GM12865 (cell line): ENCODE results near the gene CPVL.

Experiments used
- DNase-seq: peaks from one replicate; pipeline ENCODE4 v3.0.0; 2010; ENCODE audit warnings: low read depth
- H3K4me3 ChIP-seq: 2 replicates; pipeline ENCODE4 v1.5.1; 2011; ENCODE audit warnings: mild to moderate bottlenecking, low read depth, low read length, control low read depth
- TF ChIP-seq, protein P1 (sequence below): IDR thresholded peaks from 2 replicates; pipeline ENCODE4 v1.5.1; 2011; ENCODE audit warnings: low read length, control low read depth, low read depth, inconsistent platforms; ENCODE audit not compliant: insufficient read depth; ENCODE audit errors: missing control alignments

Gene CPVL

DNA sequence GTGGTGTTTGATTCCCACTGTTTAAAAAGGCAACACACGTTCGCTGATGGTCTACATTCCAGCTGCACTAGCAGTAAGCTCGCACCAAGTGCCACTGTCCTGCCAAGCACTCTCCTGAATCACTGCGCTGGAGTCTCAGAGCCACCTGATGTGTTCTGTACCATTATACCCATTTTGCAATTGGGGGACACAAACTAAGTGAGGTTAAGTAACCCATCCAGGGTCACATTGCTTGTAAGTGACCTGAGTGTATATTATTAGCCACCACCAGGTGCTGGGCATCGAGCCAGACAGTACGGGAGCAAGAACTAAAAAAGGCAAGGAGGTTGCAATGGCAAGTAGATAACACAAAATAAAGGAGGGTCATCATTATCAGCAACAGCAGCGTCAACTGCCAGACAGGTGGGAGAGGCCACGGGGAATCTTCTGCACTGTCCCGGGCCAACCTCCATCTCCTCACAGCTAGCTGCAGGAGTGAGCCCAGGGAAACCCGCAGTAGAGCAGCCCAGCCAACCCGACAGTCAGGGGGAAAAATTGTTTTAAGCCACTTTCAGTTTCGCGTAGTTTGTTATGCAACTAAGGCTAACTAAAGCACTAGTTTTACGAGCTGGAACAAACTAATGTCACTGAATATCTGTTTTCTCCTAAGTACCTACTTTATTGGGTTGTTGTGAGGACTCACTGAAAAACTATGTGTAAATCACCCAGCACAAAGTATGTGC, 712 bp upstream of the CPVL start:
- TF ChIP-seq, protein P1, sequence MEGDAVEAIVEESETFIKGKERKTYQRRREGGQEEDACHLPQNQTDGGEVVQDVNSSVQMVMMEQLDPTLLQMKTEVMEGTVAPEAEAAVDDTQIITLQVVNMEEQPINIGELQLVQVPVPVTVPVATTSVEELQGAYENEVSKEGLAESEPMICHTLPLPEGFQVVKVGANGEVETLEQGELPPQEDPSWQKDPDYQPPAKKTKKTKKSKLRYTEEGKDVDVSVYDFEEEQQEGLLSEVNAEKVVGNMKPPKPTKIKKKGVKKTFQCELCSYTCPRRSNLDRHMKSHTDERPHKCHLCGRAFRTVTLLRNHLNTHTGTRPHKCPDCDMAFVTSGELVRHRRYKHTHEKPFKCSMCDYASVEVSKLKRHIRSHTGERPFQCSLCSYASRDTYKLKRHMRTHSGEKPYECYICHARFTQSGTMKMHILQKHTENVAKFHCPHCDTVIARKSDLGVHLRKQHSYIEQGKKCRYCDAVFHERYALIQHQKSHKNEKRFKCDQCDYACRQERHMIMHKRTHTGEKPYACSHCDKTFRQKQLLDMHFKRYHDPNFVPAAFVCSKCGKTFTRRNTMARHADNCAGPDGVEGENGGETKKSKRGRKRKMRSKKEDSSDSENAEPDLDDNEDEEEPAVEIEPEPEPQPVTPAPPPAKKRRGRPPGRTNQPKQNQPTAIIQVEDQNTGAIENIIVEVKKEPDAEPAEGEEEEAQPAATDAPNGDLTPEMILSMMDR, result no peak
- no peak overlapping the region for H3K4me3 ChIP-seq
- no peak for DNase-seq

DNA sequence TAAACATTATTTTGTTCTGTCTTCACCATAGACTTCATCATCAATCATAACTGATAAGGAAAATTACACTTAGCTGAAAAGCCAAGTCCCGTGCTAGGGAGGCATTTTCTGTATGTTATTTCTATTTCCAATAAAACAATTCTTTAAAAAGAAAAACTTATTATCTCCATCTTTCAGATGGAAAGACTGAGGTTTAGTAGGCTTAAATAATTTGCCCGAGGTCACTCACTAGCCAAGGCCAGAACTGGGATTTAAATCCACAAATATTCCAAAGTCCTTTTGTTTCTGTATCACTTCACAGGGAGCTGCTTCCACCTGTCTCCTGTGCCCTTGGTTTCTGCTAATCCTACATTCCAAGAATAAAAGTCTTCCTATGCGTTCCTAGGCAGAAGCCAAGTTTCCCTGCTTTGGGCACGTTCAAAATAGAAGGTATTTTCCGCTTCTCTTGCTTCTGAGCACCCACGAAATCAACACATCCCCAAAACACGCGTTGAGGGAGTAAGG, 732 bp downstream of the CPVL start:
- no peak for DNase-seq
- TF ChIP-seq, protein P1, result no peak
- H3K4me3 ChIP-seq, result no peak overlapping the region

DNA sequence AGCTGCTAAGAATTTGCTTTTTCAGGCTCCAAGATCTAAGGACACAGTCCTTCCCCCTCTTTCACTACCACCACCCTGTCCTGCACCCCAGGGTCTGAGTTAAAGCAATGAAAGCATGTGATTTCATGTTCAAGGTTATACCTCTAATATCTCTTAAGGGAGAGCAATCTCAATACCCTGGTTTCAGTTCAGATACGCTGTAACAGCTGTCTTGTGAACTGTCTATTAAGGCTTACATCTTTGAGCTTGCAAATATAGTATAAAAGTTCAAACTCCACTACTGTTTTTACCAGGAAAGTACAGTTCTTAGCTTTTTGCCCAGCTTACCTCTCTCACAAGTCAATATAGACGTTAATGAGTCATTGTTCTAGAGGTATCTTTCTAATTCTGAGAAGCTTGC, 2.6 kb downstream of the CPVL start:
- no peak for DNase-seq
- no peak overlapping the region for H3K4me3 ChIP-seq
- TF ChIP-seq, protein P1, result no peak

DNA sequence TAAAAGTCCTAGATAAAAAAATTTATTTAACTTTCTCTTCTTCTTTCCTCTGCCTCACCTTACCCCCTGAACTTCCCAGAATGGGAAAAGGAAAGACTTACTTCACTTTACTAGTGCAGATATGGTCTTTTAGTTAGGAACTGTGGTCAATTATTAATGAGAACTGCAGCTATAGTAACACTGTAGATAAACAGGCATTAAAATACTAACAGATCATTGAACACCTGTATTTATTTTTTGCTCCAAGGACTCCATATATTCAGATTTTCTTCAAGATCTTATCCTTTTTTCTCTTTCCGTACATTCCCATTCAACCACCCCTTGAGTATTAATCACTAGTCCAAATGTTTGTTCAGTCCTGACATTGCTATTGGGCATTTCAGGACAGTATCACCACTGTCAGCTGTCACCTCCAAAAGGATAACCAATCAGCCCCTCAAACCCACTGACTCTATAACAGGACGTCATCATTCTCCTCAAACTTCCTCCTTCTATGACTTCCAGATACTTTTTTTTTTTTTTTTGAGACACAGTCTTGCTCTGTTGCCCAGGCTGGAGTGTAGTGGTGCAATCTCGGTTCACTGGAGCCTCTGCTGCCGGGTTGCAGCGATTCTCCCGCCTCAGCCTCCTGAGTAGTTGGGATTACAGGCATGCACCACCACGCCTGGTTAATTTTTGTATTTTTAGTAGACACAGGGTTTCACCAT, 4.2 kb downstream of the CPVL start:
- H3K4me3 ChIP-seq, result no peak overlapping the region
- no peak for DNase-seq
- TF ChIP-seq, protein P1, result no peak

DNA sequence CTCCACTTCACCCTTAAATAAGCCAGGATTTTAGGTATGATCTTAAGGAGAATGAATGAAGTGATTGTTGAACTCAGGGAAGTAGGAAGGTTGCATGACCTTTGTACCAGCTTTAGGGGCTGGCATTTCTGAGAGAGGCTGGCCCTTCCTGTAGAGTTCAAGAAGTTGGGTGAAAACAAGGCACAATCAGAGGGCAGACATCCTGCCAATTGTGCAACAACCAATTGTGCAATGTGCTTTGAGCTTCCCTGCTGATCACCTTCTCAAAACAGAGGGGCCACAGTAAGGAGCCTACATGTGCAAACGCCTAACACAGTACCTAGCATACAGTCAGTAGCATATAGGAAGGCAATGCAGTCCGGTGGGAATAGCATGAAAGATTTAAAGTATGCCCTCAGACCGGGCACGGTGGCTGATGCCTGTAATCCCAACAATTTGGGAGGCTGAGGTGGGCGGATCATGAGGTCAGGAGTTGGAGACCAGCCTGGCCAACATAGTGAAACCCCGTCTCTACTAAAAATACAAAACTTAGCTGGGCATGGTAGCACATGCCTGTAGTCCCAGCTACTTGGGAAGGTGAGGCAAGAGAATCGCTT, 5.4 kb downstream of the CPVL start:
- H3K4me3 ChIP-seq, result no peak overlapping the region
- DNase-seq, result no peak
- TF ChIP-seq, protein P1, result no peak

DNA sequence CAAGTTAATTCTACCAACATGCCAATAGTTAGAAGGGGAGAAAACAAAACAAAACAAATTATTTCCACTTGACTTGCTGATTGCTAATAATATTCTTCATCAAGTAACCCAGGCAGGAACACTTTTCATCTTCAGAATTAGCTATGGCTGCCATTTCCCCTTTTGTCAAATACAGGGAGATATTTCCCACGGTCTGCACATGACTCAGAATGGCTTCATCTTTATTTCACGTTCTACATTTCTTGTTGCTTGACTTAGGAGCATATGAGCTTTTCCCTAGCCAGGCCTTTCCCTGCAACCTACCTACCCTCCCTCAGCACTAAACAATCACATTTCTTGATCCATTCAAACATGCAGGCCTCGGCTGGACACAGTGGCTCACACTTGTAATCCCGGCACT, 6.5 kb downstream of the CPVL start:
- TF ChIP-seq, protein P1, result no peak
- no peak for DNase-seq
- H3K4me3 ChIP-seq, result no peak overlapping the region
